OCI-LY7 (cell line): ENCODE measurements around the gene ZDHHC1. TPM values are rescaled to one million over a fixed set of nuclear protein-coding genes. Genes with fewer than 3 reads are reported as not detected.

Experiments
- BruUV-seq: library from RNA; stranded (reverse); fragments of 400-500 nt; replicated peaks from 2 replicates; lab custom pipeline; 2021; lab: Mats Ljungman, UMichigan
- CTCF ChIA-PET: fragments of 300-600 bp; sonication (Branson Sonifier 250); formaldehyde crosslinking; loops from one replicate; lab custom pipeline; 2022; ENCODE audit warnings: antibody characterized with exemption; ENCODE audit not compliant: unreplicated experiment; lab: Charles Lee
- POLR2A ChIA-PET: fragments of 300-600 bp; sonication (Branson Sonifier 250); formaldehyde crosslinking; loops from one replicate; lab custom pipeline; 2022; ENCODE audit warnings: antibody characterized with exemption; lab: Charles Lee
- DNase-seq: peaks from one replicate; pipeline ENCODE4 v3.0.0-alpha.2; 2015; ENCODE audit warnings: low spot score
- H2AFZ ChIP-seq: fragments of 200-600 bp; sonication (generic), shearing (Covaris generic); 2 replicates; pipeline ENCODE4 v1.6.1; 2014; ENCODE audit warnings: mild to moderate bottlenecking, antibody characterized with exemption, low read length, moderate library complexity
- H3K27ac ChIP-seq: fragments of 200-600 bp; sonication (generic); 2 replicates; pipeline ENCODE4 v1.5.1; 2014; ENCODE audit warnings: mixed run types, low read depth, mild to moderate bottlenecking, moderate library complexity, low read length, inconsistent platforms; ENCODE audit not compliant: poor library complexity, severe bottlenecking
- H3K36me3 ChIP-seq: fragments of 200-600 bp; sonication (generic); 2 replicates; pipeline ENCODE4 v1.6.1; 2014; ENCODE audit warnings: mild to moderate bottlenecking, antibody characterized with exemption, low read length, moderate library complexity, mixed read lengths; ENCODE audit not compliant: insufficient read depth
- H3K4me1 ChIP-seq: fragments of 200-600 bp; sonication (generic); 2 replicates; pipeline ENCODE4 v1.5.1; 2014; ENCODE audit warnings: mild to moderate bottlenecking, low read length; ENCODE audit not compliant: insufficient read depth, poor library complexity, severe bottlenecking
- H3K4me2 ChIP-seq: fragments of 200-600 bp; sonication (generic); 2 replicates; pipeline ENCODE4 v1.6.1; 2014; ENCODE audit warnings: mild to moderate bottlenecking, low read length
- H3K4me3 ChIP-seq: fragments of 200-600 bp; sonication (generic); 2 replicates; pipeline ENCODE4 v1.5.1; 2014; ENCODE audit warnings: mild to moderate bottlenecking, low read depth, low read length; ENCODE audit not compliant: poor library complexity, severe bottlenecking
- H3K79me2 ChIP-seq: fragments of 200-600 bp; sonication (generic); 2 replicates; pipeline ENCODE4 v1.6.1; 2016; ENCODE audit warnings: low read depth, mild to moderate bottlenecking, low read length, moderate library complexity, mixed read lengths; ENCODE audit not compliant: insufficient read depth
- H3K9me2 ChIP-seq: fragments of 200-600 bp; sonication (generic); 2 replicates; pipeline ENCODE4 v1.6.1; 2016; ENCODE audit warnings: mild to moderate bottlenecking, low read length, mixed read lengths; ENCODE audit not compliant: insufficient read depth
- H3K9me3 ChIP-seq: fragments of 200-600 bp; sonication (generic); 2 replicates; pipeline ENCODE4 v1.6.1; 2014; ENCODE audit warnings: mild to moderate bottlenecking, mixed run types, low read length, mixed read lengths
- H4K20me1 ChIP-seq: fragments of 200-600 bp; sonication (generic); 2 replicates; pipeline ENCODE4 v1.6.1; 2014; ENCODE audit warnings: mild to moderate bottlenecking, antibody characterized with exemption, low read length, moderate library complexity, mixed read lengths; ENCODE audit not compliant: insufficient read depth
- CTCF ChIP-seq: fragments of 200-600 bp; sonication (generic); conservative IDR thresholded peaks from 2 replicates; pipeline ENCODE4 v1.5.1; 2014; ENCODE audit warnings: mild to moderate bottlenecking, antibody characterized with exemption, low read length, moderate library complexity, mixed read lengths
- EZH2phosphoT487 ChIP-seq: fragments of 200-600 bp; sonication (generic); IDR thresholded peaks from 2 replicates; pipeline ENCODE4 v1.6.1; 2018; ENCODE audit warnings: low read depth, borderline replicate concordance, mild to moderate bottlenecking, mixed run types, antibody characterized with exemption, low read length, moderate library complexity, mixed read lengths
- intact Hi-C: fragments of 100-400 bp; cut with micrococcal nuclease; formaldehyde crosslinking; loops from one replicate; pipeline ENCODE4 v1.10.0; 2022; ENCODE audit not compliant: unreplicated experiment
- total RNA-seq, 2 experiments: library from RNA; depleted of rRNA in 1 of 2; stranded (reverse); fragments of >200 nt in 1 of 2; shearing (Covaris generic) in 1 of 2; gene quantifications; 2 replicates each; pipeline ENCODE4 v1.2.3, GENCODE V29; 2014 to 2022

ZDHHC1 gene
- total RNA-seq, 2 experiments from 2014 or later, result not detected

GRCh38 chr16:67397036-67397801, 19.1 kb downstream of the ZDHHC1 start:
- ChIA-PET POLR2A (no interaction called here), CTCF (no interaction called here)
- H3K36me3 ChIP-seq, result no peaks in the 10 kb centered on the region
- no peak overlapping the region for H3K4me2 ChIP-seq
- no peaks in the 10 kb centered on the region for H4K20me1 ChIP-seq
- H3K9me3 ChIP-seq, result no peaks in the 10 kb centered on the region
- intact Hi-C loops, result loop anchor here (5.0 kb wide), 2 partner anchors 50 to 120 kb away; partner anchors contain the start of gene PLEKHG4
- H3K79me2 ChIP-seq, result no peaks in the 10 kb centered on the region
- no peak overlapping the region for H3K27ac ChIP-seq
- BruUV-seq, result no TSS peak
- no peaks in the 10 kb centered on the region for H3K4me1 ChIP-seq
- no peak for TF ChIP-seq EZH2phosphoT487
- TF ChIP-seq CTCF, result no peak
- H3K4me3 ChIP-seq, result no peak overlapping the region
- no peaks in the 10 kb centered on the region for H3K9me2 ChIP-seq
- no peak overlapping the region for H2AFZ ChIP-seq
- DNase-seq, result no peak

GRCh38 chr16:67396159-67397035, 19.9 kb downstream of the ZDHHC1 start:
- POLR2A ChIA-PET, result no interaction called here
- TF ChIP-seq EZH2phosphoT487, result no peak
- TF ChIP-seq CTCF, result no peak
- intact Hi-C loops, result loop anchor here (5.0 kb wide), 2 partner anchors 49 to 119 kb away; partner anchors contain the start of gene PLEKHG4
- Histone ChIP-seq H3K4me2 (no peak overlapping the region), H3K9me2 (no peaks in the 10 kb centered on the region), H3K79me2 (no peaks in the 10 kb centered on the region), H2AFZ (no peak overlapping the region), H3K36me3 (no peaks in the 10 kb centered on the region), H3K9me3 (no peaks in the 10 kb centered on the region), H4K20me1 (no peaks in the 10 kb centered on the region), H3K4me1 (no peaks in the 10 kb centered on the region), H3K4me3 (no peak overlapping the region), H3K27ac (no peak overlapping the region)
- CTCF ChIA-PET, result no interaction called here
- no TSS peak for BruUV-seq
- no peak for DNase-seq
